NCI-H524 (cell line): ENCODE results near the gene EEPD1.
A peak's percentile ranks its signal among the peaks of the same experiment; 100 is the strongest.

Source experiments
- DNase-seq, 2 experiments: peaks; one replicate each; lab custom pipeline; 2025; lab: John Stamatoyannopoulos, UW

EEPD1 gene

DNA sequence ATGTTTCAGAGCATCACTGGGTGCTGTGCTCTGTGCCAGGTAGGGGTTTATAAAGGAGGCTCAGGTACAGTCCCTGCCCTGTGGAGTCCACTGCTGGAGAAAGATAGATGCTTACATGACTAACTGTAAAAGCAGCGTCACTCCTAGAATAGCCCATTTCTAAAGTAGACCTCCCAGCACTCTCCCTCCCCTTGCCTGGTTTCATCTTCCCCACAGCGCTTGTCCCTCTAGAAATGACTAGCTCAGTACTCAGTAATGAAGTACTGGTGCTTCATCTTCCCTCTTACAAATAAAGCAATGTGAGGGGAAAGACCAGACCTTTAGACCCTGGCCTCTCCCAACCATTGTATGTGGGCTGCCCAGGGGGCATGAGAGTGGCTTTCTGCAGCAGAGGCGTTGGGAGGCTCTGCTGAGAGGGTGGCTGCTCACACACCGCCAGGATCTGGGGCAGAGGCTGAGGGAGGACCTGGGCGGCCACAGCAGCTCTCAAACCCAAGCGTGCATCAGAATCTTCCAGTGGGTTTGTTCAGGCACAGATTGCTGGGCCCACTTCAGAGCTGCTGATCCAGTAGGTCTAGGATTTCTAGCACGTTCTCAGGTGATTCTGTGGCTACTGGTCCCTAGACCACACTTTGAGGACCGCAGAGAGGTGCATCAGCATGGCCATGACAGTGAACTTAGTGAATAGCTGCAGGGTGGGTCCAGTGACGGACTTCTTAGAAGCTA lies 126.3 kb downstream of the EEPD1 start:
- DNase-seq = no peak

DNA sequence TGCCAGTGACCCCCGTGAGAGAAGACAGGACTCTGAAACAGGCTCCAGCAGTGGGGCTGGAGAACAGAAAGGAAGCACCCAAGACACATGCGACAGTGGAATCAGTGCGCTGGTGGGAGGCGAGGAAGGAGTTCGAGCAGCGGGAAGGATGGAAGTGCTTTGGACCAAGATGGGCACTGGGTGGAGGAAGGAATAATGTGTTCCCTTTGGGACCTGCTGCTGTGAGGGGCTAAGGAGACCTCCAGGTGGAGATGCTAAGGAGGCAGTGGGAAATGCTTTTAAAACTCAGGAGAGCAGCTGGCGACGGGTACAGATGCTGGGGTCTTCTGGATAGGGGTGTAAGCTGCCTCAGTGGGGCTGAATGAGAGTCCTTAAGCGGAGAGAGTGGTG lies 126.9 kb downstream of the EEPD1 start:
- DNase-seq = no peak

DNA sequence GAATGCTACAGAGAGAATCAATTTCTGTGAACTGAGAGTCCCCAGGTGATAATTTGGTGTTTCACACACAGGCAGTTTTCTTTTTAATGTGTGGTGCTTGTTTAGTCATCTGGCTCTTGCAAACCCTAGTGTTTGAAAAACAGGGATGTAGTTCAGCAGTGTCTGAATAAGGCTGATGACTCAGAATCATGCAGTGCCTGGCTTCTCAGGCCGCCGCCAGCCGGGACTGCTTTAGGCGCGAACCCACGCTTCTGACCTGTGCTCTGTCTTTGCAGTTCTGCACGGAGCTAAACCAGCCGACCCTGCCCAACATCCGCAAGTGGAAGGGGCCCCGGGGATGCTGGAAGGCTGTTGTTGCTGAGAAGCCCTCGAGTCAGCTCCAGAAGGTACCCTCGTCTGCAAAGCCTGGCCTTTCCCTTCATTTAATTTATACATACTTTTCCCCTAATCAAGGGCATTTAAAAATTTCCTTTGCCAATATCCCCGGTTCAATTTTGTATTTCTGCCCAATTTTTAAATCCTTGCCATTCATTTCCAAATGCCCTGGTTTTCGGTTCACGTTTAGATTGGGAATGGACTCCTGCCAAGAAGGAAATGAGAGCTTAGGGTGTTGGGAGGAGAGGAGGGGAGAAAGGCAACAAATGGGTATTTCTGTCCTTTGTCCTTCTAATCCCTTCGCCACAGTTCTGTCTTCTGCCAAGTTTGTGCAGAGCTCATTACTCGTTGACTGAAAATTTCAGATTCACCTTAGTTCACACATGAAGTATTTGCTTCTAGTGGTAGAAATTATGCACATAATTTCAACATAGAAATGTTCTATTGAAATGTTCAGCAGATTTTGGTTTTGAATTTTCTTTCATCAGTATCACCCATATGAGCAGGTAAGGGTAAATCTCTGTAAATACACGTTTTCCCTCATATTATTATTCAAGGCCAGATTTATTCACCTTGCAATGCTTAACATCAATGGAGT lies 128.1 kb downstream of the EEPD1 start:
- peak in 1 of 2 experiments; percentile 43 for DNase-seq

DNA sequence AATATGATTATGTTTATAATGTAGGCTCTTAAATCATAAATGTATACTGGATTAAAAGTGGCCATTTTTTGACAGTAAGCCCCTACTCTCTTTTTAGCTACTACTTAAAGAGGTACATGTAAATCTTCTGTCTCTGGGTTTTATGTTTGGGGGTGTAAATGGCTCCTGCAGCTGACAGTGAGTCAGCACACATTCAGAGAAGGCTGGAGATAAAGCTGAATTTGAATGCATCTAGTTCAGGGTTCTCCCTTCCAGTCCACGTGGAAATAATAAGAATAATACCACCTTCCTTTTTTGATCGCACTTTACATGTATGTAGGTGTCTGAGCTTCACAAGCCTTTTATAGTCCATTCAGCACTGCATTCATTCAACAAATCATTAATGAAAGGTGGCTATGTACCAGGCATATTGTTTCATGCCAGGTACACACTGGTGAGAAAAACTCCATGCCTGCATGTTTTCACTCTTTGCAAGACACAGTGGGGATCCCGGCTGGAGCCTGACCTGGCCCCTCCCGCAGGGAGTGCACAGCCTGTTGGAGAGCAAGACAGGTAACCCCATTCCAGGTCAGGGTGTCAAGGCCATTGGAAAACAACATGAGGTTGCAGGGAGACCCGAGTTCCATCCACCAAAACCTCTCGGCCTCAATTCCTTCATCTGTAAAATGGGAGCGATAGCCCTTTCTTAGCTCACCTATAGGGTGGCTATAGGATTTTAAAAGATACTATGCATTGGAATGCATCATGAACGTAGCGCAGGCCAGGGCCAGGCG lies 129.1 kb downstream of the EEPD1 start:
- DNase-seq = no peak

DNA sequence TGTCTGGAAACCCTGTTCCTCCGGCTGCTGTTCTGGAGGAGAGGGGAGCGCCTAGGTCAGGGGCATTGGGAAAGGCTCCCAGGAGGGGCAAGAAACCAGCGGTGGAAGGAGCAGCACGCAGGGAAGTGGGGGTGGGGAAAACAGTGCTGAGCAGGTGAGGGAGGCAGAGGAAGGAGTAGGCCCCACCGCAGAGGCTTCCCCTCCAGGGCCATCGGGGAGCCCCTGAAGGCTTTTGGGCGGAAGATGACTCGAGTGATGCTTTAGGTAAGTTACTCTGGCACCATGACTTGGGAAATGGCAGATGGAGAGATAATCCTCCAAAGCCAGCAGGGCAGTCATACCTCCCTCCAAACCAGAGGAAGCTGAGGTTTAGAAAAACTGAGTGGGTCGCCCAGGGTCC lies 130.1 kb downstream of the EEPD1 start:
- peak in 1 of 2 experiments; percentile 64 for DNase-seq

DNA sequence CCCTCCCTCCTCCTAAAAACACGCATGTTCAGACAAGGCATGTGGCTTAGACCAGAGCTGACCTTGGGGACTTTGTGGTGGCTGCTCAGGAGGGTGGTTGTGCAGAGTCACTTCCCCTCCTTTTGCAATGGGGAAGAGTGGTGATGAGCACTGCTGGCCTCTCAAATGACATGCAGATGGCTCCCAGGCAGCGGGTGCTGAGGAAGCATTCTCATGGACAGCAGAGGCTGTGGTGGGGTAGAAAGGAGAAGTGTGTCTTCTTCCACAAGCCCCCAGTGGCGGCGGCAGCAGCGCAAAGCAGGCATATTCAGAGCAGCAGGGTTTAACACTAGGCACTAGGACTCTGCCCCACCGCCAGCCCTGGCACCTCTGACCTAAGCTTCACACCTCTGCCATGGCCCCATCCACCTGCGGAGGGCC lies 130.7 kb downstream of the EEPD1 start:
- peak in 1 of 2 experiments; percentile 27 for DNase-seq

DNA sequence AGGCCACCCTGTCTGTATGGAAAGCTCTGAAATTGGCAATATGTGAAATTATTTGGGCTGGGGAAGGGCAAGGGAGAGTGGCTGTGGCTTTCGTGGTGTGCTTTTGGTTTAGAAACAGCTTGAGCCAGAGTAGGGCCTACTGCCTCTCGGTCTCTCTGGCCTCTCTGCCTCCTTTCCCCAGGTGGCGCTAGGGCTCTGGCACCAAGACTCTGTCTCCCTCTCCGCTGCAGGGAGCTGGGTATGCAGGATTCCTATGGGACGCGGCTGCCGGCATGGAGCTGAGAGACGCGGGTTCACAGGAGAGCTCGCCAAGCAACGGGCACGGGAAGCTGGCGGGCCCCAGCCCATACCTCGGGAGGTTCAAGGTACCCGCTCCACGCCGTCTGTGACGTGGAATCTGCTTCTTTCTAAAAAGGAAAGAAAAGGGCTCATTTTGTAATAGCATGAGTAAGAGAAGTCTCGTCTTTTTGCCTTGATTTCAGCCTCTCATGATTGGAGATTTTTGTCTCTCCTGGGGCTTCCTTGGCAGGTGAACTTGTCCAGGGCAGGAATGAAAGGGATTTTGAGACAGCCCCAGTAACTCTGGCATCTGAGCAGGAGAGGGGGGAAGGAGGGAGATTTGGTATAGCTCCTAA lies 131.5 kb downstream of the EEPD1 start:
- DNase-seq = no peak

DNA sequence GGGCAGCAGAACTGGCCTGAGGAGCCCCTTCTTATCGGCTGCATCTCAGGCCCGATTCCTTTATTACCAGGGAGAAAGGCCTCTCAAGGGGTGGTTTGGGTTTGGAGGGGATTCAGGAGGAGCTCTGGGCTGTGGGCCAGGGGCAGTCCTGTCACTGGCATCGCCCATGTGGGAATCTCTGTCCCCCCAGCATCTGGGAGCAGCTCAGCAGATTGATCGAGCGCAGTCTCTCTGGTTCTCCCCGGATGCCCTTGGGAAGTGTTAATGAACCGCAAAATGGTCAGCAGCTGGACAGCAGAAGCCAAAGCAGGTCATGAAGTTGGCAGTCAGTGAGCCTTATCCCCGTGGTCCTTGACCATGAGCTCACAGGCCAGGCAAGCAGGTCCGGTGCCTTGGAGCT lies 132.2 kb downstream of the EEPD1 start:
- DNase-seq = no peak

DNA sequence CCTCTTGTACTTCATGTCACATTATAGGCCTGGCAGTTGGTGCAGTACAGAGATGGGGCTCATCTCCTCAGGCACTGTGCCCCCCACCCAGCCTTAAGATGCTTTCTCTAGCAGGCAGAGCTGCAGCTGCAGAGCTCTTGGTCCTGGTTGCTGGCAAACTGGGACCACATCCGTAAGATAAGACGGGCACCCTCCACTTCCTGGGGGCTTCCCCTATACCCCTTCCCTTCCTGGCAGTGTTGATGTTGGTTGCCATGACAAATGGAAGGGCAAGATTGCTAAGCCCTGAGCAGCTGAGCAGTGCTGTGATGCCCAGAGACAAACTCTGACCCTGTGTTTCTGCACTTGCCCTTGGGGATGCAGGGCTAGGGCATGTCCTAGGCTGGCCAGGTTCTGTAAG lies 133.2 kb downstream of the EEPD1 start:
- no peak for DNase-seq

DNA sequence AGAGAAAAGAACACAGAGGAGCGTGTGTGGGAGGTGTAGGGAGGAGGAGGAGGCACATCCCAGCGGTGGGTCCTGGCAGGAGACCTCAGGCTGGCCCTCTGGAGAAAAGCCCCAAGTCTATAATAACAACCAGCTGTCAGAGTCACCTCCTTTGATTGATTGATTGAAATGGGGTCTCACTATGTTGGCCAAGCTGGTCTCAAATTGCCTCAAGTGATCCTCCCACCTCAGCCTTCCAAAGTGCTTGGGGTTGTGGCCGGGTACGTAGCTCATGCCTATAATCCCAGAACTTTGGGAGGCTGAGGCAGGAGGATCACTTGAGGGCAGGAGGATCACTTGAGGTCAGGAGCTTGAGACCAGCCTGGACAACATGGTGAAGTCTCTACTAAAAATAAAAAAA lies 133.6 kb downstream of the EEPD1 start:
- no peak for DNase-seq

DNA sequence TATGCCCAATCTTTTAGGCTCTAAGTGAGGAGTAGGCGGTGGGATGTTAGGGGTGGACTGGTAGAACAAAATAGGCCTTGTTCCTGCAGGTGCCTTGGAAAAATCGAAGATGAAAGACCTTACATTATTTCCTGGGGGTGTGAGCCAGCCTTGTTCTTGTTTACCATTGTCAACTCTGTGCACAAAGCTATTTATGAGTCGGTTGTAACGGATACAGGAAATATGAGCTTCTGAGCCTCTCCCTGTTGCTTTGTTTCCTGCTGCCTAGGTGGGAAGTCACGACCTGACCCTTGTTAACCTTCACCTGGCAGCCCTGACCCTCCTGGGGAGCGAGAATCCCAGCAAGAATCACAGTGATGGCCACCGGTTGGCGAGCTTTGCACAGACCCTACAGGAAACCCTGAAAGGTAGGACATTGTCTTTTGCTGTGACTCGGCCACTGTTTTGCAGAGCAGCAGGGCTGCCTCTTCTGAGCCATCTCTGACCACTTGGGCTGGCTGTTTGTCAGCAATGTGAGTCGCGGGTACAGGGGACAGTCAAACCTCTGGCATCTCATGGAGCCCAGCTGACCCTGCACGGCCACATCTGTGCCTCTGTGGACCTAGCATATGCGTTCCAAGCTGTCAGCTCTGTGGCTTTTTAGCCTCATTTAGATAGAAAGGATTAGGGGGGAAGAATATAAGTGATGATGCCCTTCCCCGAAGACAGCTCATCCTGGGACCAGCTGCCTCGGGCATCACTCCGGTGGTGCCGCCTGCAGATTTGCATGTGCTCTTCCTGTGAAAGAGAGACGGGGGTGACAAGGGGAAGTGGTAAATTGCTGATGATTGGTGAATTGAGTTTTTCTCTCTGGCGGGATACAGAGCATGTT lies 134.6 kb downstream of the EEPD1 start:
- peak; percentile 25 to 83 for DNase-seq

DNA sequence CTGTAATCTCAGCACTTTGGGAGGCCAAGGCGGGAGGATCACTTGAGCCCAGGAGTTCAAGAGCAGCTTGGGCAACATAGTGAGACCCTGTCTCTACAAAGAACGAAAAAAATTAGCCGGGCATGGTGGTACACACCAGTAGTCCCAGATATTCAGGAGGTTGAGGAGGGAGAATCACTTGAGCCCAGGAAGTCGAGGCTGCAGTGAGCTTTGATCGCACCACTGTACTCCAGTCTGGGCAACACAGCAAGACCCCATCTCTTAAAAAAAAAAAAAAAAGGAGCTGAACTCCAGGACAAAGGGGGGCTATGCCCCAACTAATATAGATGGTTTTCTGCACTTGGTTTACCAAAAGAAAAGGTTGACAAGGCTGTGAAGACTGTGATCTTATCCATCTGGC lies 135.4 kb downstream of the EEPD1 start:
- no peak for DNase-seq

DNA sequence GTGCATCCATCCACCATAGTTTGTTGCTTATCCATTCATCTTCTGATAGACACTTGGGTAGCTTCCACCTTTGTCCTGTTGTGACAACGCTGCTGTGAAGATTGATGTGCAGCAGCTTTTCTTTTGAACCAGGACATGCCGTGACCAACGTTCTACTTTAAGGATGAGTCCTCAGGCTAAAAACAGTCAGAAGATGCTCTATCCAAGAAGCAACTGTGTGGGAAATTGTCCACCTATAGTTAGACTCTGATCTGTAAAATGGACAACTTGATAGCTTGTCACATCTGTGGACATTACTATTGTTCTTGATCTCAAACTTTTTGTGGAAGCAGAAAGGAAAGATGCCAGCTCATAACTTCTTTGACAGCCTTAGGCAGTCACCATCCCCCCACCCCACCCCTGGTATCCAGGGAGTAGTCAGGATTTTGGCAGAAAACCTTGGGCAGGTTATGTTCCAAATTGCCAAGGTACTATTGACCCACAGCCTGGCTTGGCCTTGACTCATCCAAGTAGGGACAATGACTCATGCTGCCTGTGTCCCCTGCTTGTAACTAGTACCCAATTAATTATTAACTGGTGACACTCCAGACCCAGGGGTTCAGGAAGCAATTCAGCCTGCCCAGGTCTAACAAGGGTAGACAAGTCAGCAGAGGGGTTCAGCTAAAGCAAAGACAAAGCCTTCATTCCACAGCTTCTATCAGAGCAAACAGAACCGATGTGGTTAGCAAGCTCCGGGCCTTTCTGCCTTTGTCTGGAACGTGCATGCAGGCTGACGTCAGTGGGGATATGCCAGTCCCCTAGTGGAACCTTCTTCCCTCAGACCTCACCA lies 137.0 kb downstream of the EEPD1 start:
- no peak for DNase-seq

DNA sequence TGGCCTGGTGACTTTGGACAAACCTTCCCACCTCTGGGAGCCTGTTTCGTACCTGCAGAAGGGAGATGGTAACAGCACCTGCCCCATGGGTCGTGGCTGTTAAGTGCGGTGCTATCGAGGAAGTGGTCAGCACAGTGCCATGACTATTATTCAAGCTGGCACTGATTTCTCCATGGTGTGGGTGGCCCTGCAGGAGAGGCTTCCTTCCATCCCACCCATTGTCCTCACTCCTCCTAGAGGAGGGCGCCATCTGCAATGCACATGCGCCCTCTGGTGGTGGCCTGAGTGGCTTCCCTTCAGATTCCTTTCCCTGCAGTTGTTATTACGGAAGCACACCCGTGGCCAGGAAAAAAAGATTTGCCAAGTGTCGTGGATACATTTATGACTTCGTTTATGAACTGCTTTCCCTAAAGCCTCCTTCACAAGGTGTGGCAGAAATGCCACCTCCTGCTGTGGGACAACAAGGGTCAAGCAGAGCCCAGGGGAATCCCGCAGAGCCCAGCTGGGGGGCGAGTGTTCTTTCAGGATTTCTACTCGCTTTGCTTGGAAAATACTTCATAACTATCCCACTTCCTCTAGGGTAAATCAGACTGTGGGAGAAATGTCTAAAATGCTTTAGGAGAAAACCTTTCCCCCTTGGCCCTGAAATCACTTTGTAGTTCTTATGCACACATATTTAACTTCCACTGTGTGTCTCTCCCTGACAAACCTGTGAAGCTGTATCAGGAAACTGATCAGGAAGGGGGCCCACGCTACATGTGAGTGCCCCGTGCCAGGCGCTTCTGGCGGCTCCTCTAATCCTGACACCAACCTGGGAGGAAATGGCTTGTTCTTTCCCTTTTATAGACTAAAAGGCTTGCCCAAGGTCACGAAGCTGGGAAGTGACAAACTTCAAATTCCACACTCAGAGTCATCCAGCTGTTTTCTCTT lies 138.6 kb downstream of the EEPD1 start:
- peak; percentile 24 to 72 for DNase-seq

DNA sequence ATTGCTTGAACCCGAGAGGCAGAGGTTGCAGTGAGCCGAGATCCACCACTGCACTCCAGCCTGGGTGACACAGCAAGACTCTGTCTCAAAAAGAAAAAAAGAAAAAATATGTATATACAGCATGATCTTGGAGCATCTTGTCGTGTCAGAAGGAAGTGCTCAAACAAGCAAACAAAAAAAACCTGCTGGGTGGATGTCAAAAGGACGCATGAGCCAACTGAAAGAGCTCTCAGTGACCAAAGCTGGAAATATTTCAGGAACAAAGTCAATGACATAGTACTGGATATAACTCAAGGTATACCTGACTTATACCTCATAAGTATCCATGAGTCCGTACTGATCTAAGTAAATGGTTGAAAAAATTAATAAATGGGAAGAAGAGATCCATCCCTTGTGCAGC lies 142.0 kb downstream of the EEPD1 start:
- DNase-seq = no peak

DNA sequence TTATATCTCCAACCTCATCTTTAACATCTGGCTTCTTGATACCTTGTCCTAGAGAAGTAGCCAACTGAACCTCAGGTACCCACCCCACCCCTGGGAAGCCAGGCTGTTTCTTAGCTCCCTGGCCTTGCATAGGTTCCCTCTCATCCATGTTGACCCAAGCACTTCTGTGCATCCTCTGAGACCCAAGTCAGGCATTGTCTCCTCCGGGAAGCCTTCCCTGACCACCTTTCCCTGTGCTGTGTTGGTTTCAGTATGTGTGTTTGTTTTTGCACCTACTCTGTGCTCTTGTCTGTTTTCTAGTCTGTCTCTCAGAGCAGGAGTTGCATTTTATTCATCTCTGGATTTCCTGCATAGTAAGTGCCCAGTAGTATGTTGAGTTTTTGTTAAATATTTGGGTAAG lies 143.2 kb downstream of the EEPD1 start:
- no peak for DNase-seq

DNA sequence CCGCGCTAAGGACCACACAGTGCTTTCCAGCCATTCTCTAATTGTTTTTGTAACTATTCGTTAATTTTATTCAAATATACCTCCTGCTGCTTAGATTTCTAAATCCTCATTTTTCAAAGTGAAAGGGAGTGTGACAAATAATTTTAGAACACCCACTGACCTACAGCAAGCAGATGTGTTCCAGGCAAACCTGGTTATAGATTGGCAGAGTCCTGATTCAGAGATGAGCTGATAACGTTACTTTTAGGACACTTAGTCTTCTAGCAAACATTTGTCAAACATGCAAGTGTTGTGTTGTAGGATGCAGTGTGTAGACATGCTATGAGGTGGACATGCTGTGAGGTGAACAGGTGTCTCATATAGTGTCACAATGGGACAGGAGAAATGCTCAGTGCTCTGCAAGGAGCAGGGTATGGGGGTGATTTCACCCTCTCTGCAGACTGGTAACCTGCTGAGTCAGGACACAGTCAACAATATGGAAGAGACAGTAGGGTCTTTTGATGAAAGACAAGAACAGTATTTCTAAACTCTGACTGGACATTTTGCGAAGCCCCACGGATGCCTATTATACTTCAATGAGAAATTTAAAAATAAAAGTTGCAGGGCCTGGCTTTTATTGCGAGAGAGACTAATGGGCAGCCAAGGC lies 144.4 kb downstream of the EEPD1 start:
- no peak for DNase-seq

DNA sequence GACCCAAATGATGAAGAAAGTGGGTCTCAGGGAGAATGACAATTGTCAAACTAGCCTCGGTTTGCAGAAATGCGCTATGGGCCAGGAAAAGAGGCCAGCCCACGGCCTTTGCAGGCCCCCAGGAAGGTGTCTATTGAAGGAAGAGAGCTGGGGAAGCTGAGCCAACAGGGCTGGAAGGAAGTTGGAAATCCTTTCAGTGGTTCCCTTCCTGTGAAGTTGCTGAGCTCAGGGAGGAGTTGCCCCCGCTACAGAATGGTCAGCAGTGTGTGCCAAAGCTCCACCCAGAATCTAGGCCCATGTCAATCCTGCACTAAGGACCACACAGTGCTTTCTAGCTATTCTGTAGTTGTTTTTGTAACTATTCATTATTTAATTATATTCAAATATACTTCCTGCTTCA lies 145.1 kb downstream of the EEPD1 start:
- DNase-seq = no peak
